GM18511 (cell line): ENCODE data around the gene LRRC37A.
"Not testable (repeated sequence)": the region's sequence is repeated elsewhere in the genome, so short reads cannot be mapped to it uniquely, and the experiment has no call there.

Source experiments
- ATAC-seq: cut with Tn5 transposase; IDR thresholded peaks from one replicate; pipeline ENCODE4 v1.9.1; 2021; ENCODE audit warnings: mild to moderate bottlenecking, moderate library complexity; ENCODE audit not compliant: unreplicated experiment

LRRC37A gene

GRCh38 chr17:46294831-46295230 is at the start of gene LRRC37A:
Gene LRRC37A (plus strand): TSS chr17:46295131. CDS start chr17:46295134, 3 bp downstream.
- not testable (repeated sequence) for ATAC-seq

- not testable (repeated sequence) for ATAC-seq
These were observed 45.8 kb upstream of the LRRC37A start for GRCh38 chr17:46249153-46249552.

GRCh38 chr17:46252804-46253203 is 42.1 kb upstream of the LRRC37A start:
- ATAC-seq: not testable (repeated sequence)

- not testable (repeated sequence) for ATAC-seq
These were observed 41.2 kb upstream of the LRRC37A start for GRCh38 chr17:46253722-46254121.

GRCh38 chr17:46254215-46254614 is 40.7 kb upstream of the LRRC37A start:
- not testable (repeated sequence) for ATAC-seq

GRCh38 chr17:46256369-46256768 is 38.6 kb upstream of the LRRC37A start:
- ATAC-seq: not testable (repeated sequence)

GRCh38 chr17:46259845-46260661 is 34.9 kb upstream of the LRRC37A start:
- not testable (repeated sequence) for ATAC-seq

- no peak for ATAC-seq
These were observed 32.7 kb upstream of the LRRC37A start for GRCh38 chr17:46262271-46262670.

GRCh38 chr17:46264456-46265198 is 30.3 kb upstream of the LRRC37A start:
- no peak for ATAC-seq

GRCh38 chr17:46266063-46266655 is 28.8 kb upstream of the LRRC37A start:
- ATAC-seq: peak; percentile 18

- ATAC-seq: peak; percentile 78
These were observed 28.0 kb upstream of the LRRC37A start for GRCh38 chr17:46266656-46267544.

GRCh38 chr17:46270032-46270431 is 24.9 kb upstream of the LRRC37A start:
- ATAC-seq: no peak

GRCh38 chr17:46273541-46274236 is 21.2 kb upstream of the LRRC37A start:
- no peak for ATAC-seq

- ATAC-seq: no peak
These were observed 20.7 kb upstream of the LRRC37A start for GRCh38 chr17:46274238-46274637.

- ATAC-seq: not testable (repeated sequence)
These were observed 18.0 kb upstream of the LRRC37A start for GRCh38 chr17:46276728-46277479.

- ATAC-seq: not testable (repeated sequence)
These were observed 13.6 kb upstream of the LRRC37A start for GRCh38 chr17:46281336-46281735.

- ATAC-seq: not testable (repeated sequence)
These were observed 12.3 kb upstream of the LRRC37A start for GRCh38 chr17:46282635-46283034.

GRCh38 chr17:46284467-46284866 is 10.5 kb upstream of the LRRC37A start:
- not testable (repeated sequence) for ATAC-seq

- ATAC-seq: not testable (repeated sequence)
These were observed 9.4 kb upstream of the LRRC37A start for GRCh38 chr17:46285500-46285899.
